ENCODE results near the gene ELK3. TPM values are rescaled to one million over a fixed set of nuclear protein-coding genes. Genes with fewer than 3 reads are reported as not detected.
A peak's percentile ranks its signal among the peaks of the same experiment; 100 is the strongest.

Gene ELK3
- total and polyA plus RNA-seq, 2 of the 13 experiments (the other 11 are each of a cell fraction or from before 2014, with no cell fraction given), result 2.9 to 3.2 TPM

GRCh38 chr12:96189781-96190180 lies 4.4 kb upstream of the ELK3 start:
- Histone ChIP-seq H3K79me2 (ENCODE audit: insufficient read depth, low read length) (no peaks in the 10 kb centered on the region), H2AFZ (ENCODE audit: low read length) (no peak overlapping the region), H3K4me2 (ENCODE audit: low read depth, low read length) (no peak overlapping the region), H3K27me3 (ENCODE audit: control insufficient read depth in 1 of 2, insufficient read depth in 2 of 2, low read length in 2 of 2) (peaks cover 1 to 36% of the 10 kb centered on the region in 2 experiments; a peak in 4 of 5 replicates), H3K9me3 (ENCODE audit: low read length) (no peaks in the 10 kb centered on the region), H3K4me3 (replicated peaks in 1 of 3; ENCODE audit: insufficient read depth in 1 of 3, low read depth in 2 of 3, low read length in 3 of 3) (no peak overlapping the region), H3K9ac (ENCODE audit: insufficient read depth, low read depth, low read length) (no peak overlapping the region), H3K27ac (ENCODE audit: extremely low read length, insufficient read depth, low read length) (no peak overlapping the region), H4K20me1 (ENCODE audit: insufficient read depth, low read length) (no peaks in the 10 kb centered on the region), H3K36me3 (replicated peaks in 1 of 2; ENCODE audit: control insufficient read depth in 1 of 2, insufficient read depth in 2 of 2, low read length in 2 of 2) (no peaks in the 10 kb centered on the region), H3K4me1 (ENCODE audit: insufficient read depth, low read length) (peaks cover 14% of the 10 kb centered on the region)
- WGBS (ENCODE audit: low lambda C conversion rate), result 34% methylated on average over 5 of the region's 5 CpGs
- DNase-seq (ENCODE audit: low spot score) (no peak), FAIRE-seq (no peak), ATAC-seq (no peak)
- CTCF ChIA-PET (ENCODE audit: low intra/inter-chr PET ratio, low total read pairs), result no interaction called here
- POLR2A ChIA-PET, result no interaction called here
- in situ Hi-C loops (cut with HindIII; ENCODE audit: extremely low pct_ligation_motif_present, low pct_unique_long_range_greater_than_20kb) (no loop called here), intact Hi-C loops (cut with micrococcal nuclease; ENCODE audit: unreplicated experiment) (no loop called here)
- TF ChIP-seq HNRNPL (IDR thresholded peaks at IDR 0.05; ENCODE audit: low read depth, low read length), result no peak
- peak; percentile 44; the same call in 1 of the 2 replicates for TF ChIP-seq RBAK (CRISPR knock-in tag; IDR thresholded peaks at IDR 0.05)
- no peak for TF ChIP-seq NFYB (CRISPR knock-in tag; IDR thresholded peaks at IDR 0.05)
- BruUV-seq (replicated peaks), result no TSS peak

GRCh38 chr12:96190413-96191108 lies 3.6 kb upstream of the ELK3 start:
- ChIA-PET POLR2A (no interaction called here), CTCF (ENCODE audit: low intra/inter-chr PET ratio, low total read pairs) (no interaction called here)
- FAIRE-seq, result no peak
- no peak for ATAC-seq
- Histone ChIP-seq H3K9ac (ENCODE audit: insufficient read depth, low read depth, low read length) (no peak overlapping the region), H3K79me2 (ENCODE audit: insufficient read depth, low read length) (no peaks in the 10 kb centered on the region), H3K27ac (ENCODE audit: extremely low read length, insufficient read depth, low read length) (no peak overlapping the region), H2AFZ (ENCODE audit: low read length) (no peak overlapping the region), H3K4me1 (ENCODE audit: insufficient read depth, low read length) (peaks cover 14% of the 10 kb centered on the region), H3K4me2 (ENCODE audit: low read depth, low read length) (no peak overlapping the region), H3K4me3 (replicated peaks in 1 of 3; ENCODE audit: insufficient read depth in 1 of 3, low read depth in 2 of 3, low read length in 3 of 3) (no peak overlapping the region), H3K27me3 (ENCODE audit: control insufficient read depth in 1 of 2, insufficient read depth in 2 of 2, low read length in 2 of 2) (peaks cover 0 to 33% of the 10 kb centered on the region in 2 experiments; a peak in 3 of 5 replicates), H3K9me3 (ENCODE audit: low read length) (no peaks in the 10 kb centered on the region), H3K36me3 (replicated peaks in 1 of 2; ENCODE audit: control insufficient read depth in 1 of 2, insufficient read depth in 2 of 2, low read length in 2 of 2) (no peaks in the 10 kb centered on the region), H4K20me1 (ENCODE audit: insufficient read depth, low read length) (no peaks in the 10 kb centered on the region)
- DNase-seq (ENCODE audit: low spot score), result peak; percentile 23
- intact Hi-C loops (cut with micrococcal nuclease; ENCODE audit: unreplicated experiment) (no loop called here), in situ Hi-C loops (cut with HindIII; ENCODE audit: extremely low pct_ligation_motif_present, low pct_unique_long_range_greater_than_20kb) (no loop called here)
- BruUV-seq (replicated peaks), result no TSS peak
- WGBS (ENCODE audit: low lambda C conversion rate), result 37% methylated on average over 10 of the region's 10 CpGs
- no peak for TF ChIP-seq TFAP4 (IDR thresholded peaks at IDR 0.05; ENCODE audit: borderline replicate concordance, low read depth)
- no peak for TF ChIP-seq ZBED4 (CRISPR knock-in tag; IDR thresholded peaks at IDR 0.05; ENCODE audit: borderline replicate concordance)
- no peak for TF ChIP-seq ZMYM2 (CRISPR knock-in tag; IDR thresholded peaks at IDR 0.05)
- TF ChIP-seq SKI (IDR thresholded peaks at IDR 0.05; ENCODE audit: partially characterized antibody), result no peak
- TF ChIP-seq ZBTB1 (CRISPR knock-in tag; IDR thresholded peaks at IDR 0.05; ENCODE audit: borderline replicate concordance), result no peak
- TF ChIP-seq GATAD1 (CRISPR knock-in tag; IDR thresholded peaks at IDR 0.05), result no peak
- TF ChIP-seq ZNF850 (CRISPR knock-in tag; conservative IDR thresholded peaks at IDR 0.05), result no peak
- no peak for TF ChIP-seq REXO4 (CRISPR knock-in tag; IDR thresholded peaks at IDR 0.05; ENCODE audit: borderline replicate concordance)
- TF ChIP-seq KDM5A (IDR thresholded peaks at IDR 0.05; ENCODE audit: borderline replicate concordance, low read length), result no peak
- TF ChIP-seq CREB3 (CRISPR knock-in tag; IDR thresholded peaks at IDR 0.05), result no peak

Measured in HepG2 (cell line).